Activated naive CD4-positive, alpha-beta T cell treated with anti-CD3 and anti-CD28 coated beads for 36 hours (primary cell): ENCODE measurements around the gene IMP4. TPM values are rescaled to one million over a fixed set of nuclear protein-coding genes. Genes with fewer than 3 reads are reported as not detected.
A peak's percentile ranks its signal among the peaks of the same experiment; 100 is the strongest.

Experiments used
- CTCF ChIA-PET: fragments of 350-600 bp; sonication (Branson Sonifier 250); formaldehyde crosslinking; loops from one replicate; lab custom pipeline; 2021; ENCODE audit warnings: antibody characterized with exemption; lab: Charles Lee
- DNase-seq: peaks from one replicate; pipeline ENCODE4 v3.0.0-alpha.2; 2020
- H3K27ac Mint-ChIP-seq: one replicate; pipeline ENCODE4 v1.8.0; 2021; ENCODE audit warnings: mild to moderate bottlenecking, mixed read lengths
- H3K27me3 Mint-ChIP-seq: one replicate; pipeline ENCODE4 v1.8.0; 2021; ENCODE audit warnings: low read depth, mixed read lengths
- H3K36me3 Mint-ChIP-seq: one replicate; pipeline ENCODE4 v1.8.0; 2021; ENCODE audit warnings: low read depth, mixed read lengths
- H3K4me1 Mint-ChIP-seq: one replicate; pipeline ENCODE4 v1.8.0; 2021; ENCODE audit warnings: low read depth, mixed read lengths
- H3K4me3 Mint-ChIP-seq: one replicate; pipeline ENCODE4 v1.8.0; 2021; ENCODE audit warnings: mild to moderate bottlenecking, moderate library complexity, mixed read lengths
- H3K9me3 Mint-ChIP-seq: one replicate; pipeline ENCODE4 v1.8.0; 2021; ENCODE audit warnings: mixed read lengths
- intact Hi-C: fragments of 100-400 bp; cut with micrococcal nuclease; formaldehyde crosslinking; loops from one replicate; pipeline ENCODE4 v1.15.1; 2023
- total RNA-seq, 2 experiments: library from RNA; stranded (reverse); gene quantifications; one replicate each; pipeline ENCODE4 v1.2.3, GENCODE V29; 2021

The IMP4 gene
- total RNA-seq, 2 experiments from 2014 or later: 120 to 128 TPM

DNA sequence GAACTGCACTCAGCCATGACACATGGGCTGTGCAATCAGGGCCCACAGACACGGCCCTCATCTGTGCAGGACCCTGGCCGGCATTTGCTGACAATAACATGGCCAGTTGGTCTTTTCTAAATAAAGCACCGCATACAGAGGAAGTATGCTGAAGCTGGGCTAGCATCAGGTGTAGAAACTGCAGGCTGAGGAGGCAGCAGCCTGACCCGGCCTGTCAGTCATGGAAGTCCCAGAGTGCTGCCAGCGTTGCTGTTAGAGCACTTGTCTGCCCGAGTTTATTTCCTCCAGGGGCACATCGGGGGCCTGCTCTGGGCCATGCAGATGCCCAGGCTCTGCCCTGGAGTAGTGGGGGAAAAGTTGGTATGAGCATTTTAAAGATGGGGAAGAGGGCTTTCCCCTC lies 9.0 kb downstream of the IMP4 start:
- Mint-ChIP-seq H3K27ac (no peak overlapping the region), H3K4me3 (no peak overlapping the region), H3K36me3 (peaks cover 22% of the 10 kb centered on the region), H3K9me3 (no peaks in the 10 kb centered on the region), H3K4me1 (peaks cover 28% of the 10 kb centered on the region), H3K27me3 (no peaks in the 10 kb centered on the region)
- CTCF ChIA-PET: no interaction called here
- DNase-seq: no peak
- intact Hi-C loops: no loop called here

DNA sequence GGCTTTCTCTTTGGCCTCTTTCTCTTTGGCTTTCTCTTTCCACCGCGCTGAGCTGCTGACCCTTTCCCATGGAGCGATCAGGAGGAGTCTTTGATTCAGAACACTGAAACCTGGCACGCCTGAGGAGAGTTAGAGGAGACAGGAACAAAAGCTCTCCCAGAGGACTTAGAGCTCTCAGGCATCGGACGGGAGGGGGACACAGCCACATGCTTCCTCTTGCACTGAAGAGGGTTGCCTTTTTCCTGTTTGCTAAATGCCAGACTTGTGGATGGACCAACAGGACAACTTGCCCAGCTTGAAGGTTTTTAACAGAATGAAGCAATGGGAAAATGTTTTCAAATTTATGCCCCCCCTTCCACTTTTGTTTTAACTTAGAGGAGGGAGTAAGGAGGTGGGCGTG lies 9.5 kb downstream of the IMP4 start:
- no peaks in the 10 kb centered on the region for H3K27me3 Mint-ChIP-seq
- H3K36me3 Mint-ChIP-seq: peaks cover 17% of the 10 kb centered on the region
- H3K4me1 Mint-ChIP-seq: peaks cover 26% of the 10 kb centered on the region
- CTCF ChIA-PET: no interaction called here
- no peaks in the 10 kb centered on the region for H3K9me3 Mint-ChIP-seq
- intact Hi-C loops: no loop called here
- H3K4me3 Mint-ChIP-seq: no peak overlapping the region
- H3K27ac Mint-ChIP-seq: no peak overlapping the region
- DNase-seq: no peak

DNA sequence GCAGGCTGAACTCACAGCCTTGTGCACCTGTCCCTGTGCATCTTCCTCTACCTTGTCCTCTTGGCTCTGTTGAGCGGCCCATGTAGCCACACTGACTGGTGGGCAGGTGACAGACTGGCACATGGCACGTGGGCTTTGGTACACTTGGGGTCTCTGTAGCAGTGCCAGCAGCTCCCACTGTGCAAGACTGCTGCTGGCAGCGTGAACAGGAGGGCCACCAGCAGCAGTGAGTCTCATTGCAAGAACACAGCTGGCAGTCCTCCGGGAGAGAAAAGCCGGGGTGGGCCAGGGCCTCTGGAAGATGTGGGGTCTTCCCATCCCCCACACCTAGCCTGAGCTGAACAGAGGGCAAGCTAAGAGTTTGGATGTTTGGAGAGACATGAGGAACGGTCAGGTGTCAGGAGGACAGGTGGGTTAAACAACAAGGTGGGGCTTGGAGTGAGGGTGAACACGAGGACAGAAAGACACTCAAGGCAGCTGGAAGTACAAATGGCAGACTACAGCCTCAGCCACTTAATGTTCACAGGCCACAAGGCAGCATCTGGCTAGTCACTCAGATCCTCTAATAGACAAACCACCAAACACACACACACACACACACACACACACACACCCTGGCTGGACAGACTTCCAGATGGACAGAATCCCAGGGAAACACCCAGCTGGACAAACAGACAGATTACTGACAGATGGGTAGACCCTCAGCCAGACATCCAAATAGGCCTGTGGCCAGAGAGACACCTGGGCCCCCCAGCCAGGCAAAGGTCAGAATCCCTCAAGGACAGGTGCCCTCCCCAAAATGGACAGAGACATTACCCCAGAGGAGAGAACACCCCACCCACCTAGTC lies 10.8 kb downstream of the IMP4 start:
- H3K27me3 Mint-ChIP-seq: no peaks in the 10 kb centered on the region
- H3K9me3 Mint-ChIP-seq: no peaks in the 10 kb centered on the region
- intact Hi-C loops: no loop called here
- CTCF ChIA-PET: interaction anchor here (0.6 to 1.3 kb wide), 5 partner anchors 11 to 1329 kb away, joined by 3 to 6 read pairs (median 3); partner anchors contain the start of gene IMP4
- H3K36me3 Mint-ChIP-seq: peaks cover 5% of the 10 kb centered on the region
- peaks cover 14% of the 10 kb centered on the region for H3K4me1 Mint-ChIP-seq
- no peak overlapping the region for H3K27ac Mint-ChIP-seq
- DNase-seq: no peak
- H3K4me3 Mint-ChIP-seq: no peak overlapping the region

DNA sequence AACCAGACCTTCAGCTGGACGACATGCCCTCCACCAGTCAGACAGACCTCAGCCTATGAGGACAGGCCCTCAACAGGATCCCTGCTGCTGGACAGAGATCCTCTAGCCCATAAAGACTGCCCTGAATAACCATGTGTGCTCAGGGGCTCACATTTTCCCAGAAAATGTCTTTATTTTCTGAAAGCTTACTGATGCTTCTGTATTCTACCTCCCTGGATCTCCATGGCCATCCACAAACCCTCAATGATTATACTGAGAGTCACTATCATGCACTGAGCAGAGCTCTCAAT lies 11.4 kb downstream of the IMP4 start:
- no peaks in the 10 kb centered on the region for H3K27me3 Mint-ChIP-seq
- peak overlapping the region; percentile 26 for H3K4me3 Mint-ChIP-seq
- H3K36me3 Mint-ChIP-seq: peaks cover 4% of the 10 kb centered on the region
- H3K27ac Mint-ChIP-seq: no peak overlapping the region
- peaks cover 10% of the 10 kb centered on the region for H3K4me1 Mint-ChIP-seq
- CTCF ChIA-PET: interaction anchor here (0.6 to 1.3 kb wide), 5 partner anchors 12 to 1328 kb away, joined by 3 to 6 read pairs (median 3); partner anchors contain the start of gene IMP4
- DNase-seq: no peak
- intact Hi-C loops: no loop called here
- no peaks in the 10 kb centered on the region for H3K9me3 Mint-ChIP-seq

DNA sequence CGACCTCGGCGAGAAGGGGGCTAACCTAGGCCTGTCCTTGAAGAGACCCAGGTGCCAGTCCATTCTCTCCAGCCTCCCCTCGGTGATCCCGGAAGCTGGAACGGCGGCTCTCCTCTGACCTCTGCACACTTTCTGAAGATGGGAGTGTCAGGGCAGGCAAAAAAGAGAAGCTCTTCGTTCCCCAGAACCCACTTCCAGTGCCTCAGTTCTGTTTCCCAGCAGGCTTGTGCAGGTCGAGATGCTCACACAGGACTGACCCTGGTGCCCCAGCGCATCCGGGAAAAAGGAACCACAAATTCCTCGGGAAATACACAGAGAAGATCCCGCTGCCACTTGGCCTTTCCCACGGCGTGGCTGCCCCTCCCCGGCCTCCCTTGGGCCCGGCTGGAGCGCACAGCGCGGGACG lies 12.5 kb downstream of the IMP4 start:
- CTCF ChIA-PET: interaction anchor here (1.4 kb wide), 1 partner anchor 11 kb away, joined by 5 read pairs; no protein-coding TSS in a partner anchor
- H3K27ac Mint-ChIP-seq: no peak overlapping the region

DNA sequence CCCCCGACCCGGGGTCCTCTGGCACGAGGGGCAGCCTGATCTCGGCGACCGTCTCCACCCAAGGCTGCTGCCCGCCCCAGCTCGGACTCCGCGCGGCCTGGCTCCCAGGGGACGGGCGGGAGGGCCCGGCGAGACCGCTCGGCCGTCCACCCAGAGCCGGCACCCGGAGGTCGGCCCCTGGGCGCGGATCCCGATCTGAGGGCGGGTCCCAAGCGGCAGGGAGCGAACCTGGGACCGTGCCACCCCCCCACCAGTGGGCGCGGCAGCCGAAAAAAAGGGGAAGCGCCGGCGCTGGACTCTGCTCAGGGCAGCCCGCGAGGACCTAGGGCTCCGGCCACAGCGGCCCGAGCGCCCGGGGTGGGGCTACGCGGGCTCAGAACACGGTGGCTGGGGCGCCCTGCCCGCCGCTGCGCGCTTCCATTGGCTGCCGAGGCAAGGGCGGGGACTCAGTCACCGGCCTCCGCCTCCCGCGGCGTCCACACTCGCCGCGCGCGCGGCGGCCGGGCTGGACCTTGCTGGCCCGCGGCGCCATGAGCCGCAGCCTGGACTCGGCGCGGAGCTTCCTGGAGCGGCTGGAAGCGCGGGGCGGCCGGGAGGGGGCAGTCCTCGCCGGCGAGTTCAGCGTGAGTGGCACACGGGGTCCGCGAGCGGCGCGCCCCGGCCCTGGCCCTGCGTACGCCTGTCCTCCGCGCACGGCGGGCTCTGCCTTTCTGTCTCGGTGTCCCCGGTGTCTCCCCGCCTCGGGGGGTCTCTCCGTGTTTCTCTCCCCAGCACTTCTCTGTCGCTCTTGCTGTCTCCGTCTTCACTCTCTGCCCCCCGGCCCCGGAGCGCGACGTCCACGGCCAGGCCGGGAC lies 13.1 kb downstream of the IMP4 start, which contains the start of gene PTPN18:
Gene PTPN18 (plus strand): TSS at position 479 of the 854 bp plus-strand sequence. CDS start 52 bp downstream, at position 531.
- CTCF ChIA-PET: interaction anchor here (0.6 to 1.4 kb wide), 3 partner anchors 8 to 13 kb away, joined by 3 to 5 read pairs (median 3); partner anchors contain the start of gene IMP4
- Mint-ChIP-seq H3K27ac (no peak within 1 kb of the TSS), H3K9me3 (no peaks in the 10 kb centered on the region), H3K36me3 (peaks cover 5% of the 10 kb centered on the region), H3K4me3 (peak within 1 kb of the TSS; percentile 74), H3K27me3 (no peaks in the 10 kb centered on the region), H3K4me1 (peaks cover 5% of the 10 kb centered on the region)
- intact Hi-C loops: loop anchor here (1.0 to 5.0 kb wide), 3 partner anchors 14 to 36 kb away; partner anchors contain the start of gene IMP4
- DNase-seq: peak; percentile 54

More for the DNA sequence above, 12.5 kb downstream of the IMP4 start:
- Mint-ChIP-seq H3K36me3 (peaks cover 5% of the 10 kb centered on the region), H3K4me3 (peak overlapping the region; percentile 74), H3K4me1 (peaks cover 6% of the 10 kb centered on the region), H3K27me3 (no peaks in the 10 kb centered on the region), H3K9me3 (no peaks in the 10 kb centered on the region)
- intact Hi-C loops: loop anchor here (1.0 to 5.0 kb wide), 2 partner anchors 13 to 37 kb away; partner anchors contain the start of gene IMP4
- no peak for DNase-seq

DNA sequence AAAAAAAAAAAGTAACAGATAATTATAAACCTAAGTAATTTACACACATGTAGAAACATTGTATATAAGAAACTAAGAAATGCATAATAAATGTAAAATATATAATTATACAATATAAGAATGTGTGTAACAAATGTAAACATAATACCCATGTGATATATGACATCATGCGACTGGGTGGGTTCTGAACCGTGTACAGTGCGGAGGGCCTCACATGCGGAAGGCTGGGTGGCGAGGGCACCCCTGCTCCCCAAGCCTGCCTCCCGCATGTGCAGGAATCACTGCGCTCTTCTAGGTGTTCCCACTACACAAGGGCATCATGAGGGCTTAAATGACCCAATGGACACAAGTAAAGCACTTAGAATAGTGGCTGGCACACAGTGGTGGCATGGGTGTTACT lies 15.2 kb downstream of the IMP4 start:
- DNase-seq: no peak

DNA sequence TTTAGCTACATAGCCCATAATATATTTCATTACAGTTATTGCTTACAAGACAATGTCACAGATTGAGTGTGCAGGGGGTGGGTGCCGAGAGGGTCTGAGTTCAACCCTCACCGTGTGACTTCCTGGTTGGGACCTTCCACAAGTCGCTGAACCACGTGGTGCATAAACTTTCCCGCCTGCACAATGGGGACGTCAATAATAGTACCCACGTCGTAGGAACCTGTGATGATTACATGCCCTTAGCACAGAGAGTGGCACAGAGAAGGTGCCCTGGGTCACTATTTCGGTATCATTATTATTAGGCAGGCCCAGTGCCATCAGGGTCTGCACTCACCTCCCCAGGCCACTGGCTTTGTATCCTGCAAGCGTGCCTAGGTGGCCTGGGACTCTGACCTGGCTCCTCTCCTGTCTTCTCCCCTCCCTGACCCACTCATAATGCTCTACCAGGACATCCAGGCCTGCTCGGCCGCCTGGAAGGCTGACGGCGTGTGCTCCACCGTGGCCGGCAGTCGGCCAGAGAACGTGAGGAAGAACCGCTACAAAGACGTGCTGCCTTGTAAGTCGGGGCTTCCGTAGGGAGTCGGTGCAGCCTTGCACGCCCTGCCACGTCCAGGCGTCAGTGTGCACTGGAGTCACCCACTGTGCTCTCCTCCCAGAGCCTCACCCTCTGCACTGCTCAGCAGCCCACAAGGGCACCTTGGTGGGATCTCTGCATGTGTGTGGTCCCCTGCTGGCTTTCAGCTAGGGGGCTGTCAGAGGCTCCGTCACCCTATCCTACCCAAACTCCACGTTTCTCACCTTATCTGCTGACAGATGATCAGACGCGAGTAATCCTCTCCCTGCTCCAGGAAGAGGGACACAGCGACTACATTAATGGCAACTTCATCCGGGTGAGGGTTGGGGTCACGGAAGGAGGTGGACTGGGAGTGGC lies 16.0 kb downstream of the IMP4 start:
- DNase-seq: no peak
- H3K27ac Mint-ChIP-seq: no peak overlapping the region
- H3K9me3 Mint-ChIP-seq: no peaks in the 10 kb centered on the region
- H3K4me1 Mint-ChIP-seq: peaks cover 2% of the 10 kb centered on the region
- H3K36me3 Mint-ChIP-seq: peaks cover 3% of the 10 kb centered on the region
- no peaks in the 10 kb centered on the region for H3K27me3 Mint-ChIP-seq
- intact Hi-C loops: loop anchor here (5.0 kb wide), 1 partner anchor 34 kb away; no protein-coding TSS in a partner anchor
- CTCF ChIA-PET: no interaction called here
- H3K4me3 Mint-ChIP-seq: no peak overlapping the region

More for the DNA sequence above, 15.2 kb downstream of the IMP4 start:
- CTCF ChIA-PET: no interaction called here
- Mint-ChIP-seq H3K36me3 (peaks cover 3% of the 10 kb centered on the region), H3K9me3 (no peaks in the 10 kb centered on the region), H3K4me1 (peaks cover 2% of the 10 kb centered on the region), H3K27ac (no peak overlapping the region), H3K27me3 (no peaks in the 10 kb centered on the region), H3K4me3 (no peak overlapping the region)
- intact Hi-C loops: loop anchor here (5.0 kb wide), 1 partner anchor 34 kb away; no protein-coding TSS in a partner anchor

DNA sequence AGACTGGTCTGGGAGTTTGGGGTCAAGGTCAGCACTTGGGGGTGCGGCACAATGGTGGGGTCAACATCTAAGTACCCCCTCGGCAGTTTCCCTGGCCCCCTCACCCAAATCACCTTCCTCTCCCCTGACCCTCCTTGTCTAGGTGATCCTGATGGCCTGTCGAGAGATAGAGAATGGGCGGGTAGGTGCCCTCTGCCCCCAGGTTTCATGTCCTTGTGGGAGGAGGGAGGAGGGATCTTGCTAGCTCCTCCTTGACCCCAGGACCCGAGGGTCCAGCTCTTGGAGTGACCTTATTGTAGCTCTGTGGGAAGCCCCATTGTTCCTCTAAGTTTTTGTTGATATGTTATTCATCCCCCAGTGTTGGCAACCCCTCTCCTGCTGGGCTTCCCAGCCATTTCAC lies 16.8 kb downstream of the IMP4 start:
- Mint-ChIP-seq H3K27ac (no peak overlapping the region), H3K9me3 (no peaks in the 10 kb centered on the region), H3K27me3 (no peaks in the 10 kb centered on the region), H3K4me3 (no peak overlapping the region), H3K4me1 (peaks cover 2% of the 10 kb centered on the region), H3K36me3 (peaks cover 3% of the 10 kb centered on the region)
- CTCF ChIA-PET: no interaction called here
- DNase-seq: no peak
- intact Hi-C loops: loop anchor here (5.0 kb wide), 1 partner anchor 33 kb away; no protein-coding TSS in a partner anchor

DNA sequence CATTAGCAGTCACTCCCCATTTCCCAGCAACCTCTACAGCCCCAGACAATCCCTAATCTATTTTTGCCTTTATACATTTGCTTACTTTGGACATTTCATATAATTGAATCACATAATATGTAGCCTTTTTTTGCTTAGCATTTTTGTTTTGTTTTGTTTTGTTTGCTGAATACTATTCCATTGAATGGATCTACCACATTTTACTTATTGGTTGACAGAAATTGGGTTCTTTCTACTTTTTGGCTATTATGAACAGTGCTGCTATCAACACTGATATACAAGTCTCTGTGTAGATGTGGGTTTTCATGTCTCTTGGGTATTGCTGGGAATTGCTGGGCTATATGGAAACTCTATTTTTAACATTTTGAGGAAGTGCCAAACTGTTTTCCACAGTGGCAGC lies 20.8 kb downstream of the IMP4 start:
- Mint-ChIP-seq H3K4me3 (no peak overlapping the region), H3K9me3 (no peaks in the 10 kb centered on the region), H3K27ac (no peak overlapping the region), H3K4me1 (no peaks in the 10 kb centered on the region), H3K27me3 (no peaks in the 10 kb centered on the region), H3K36me3 (peaks cover 3% of the 10 kb centered on the region)
- CTCF ChIA-PET: no interaction called here
- intact Hi-C loops: no loop called here
- DNase-seq: no peak

DNA sequence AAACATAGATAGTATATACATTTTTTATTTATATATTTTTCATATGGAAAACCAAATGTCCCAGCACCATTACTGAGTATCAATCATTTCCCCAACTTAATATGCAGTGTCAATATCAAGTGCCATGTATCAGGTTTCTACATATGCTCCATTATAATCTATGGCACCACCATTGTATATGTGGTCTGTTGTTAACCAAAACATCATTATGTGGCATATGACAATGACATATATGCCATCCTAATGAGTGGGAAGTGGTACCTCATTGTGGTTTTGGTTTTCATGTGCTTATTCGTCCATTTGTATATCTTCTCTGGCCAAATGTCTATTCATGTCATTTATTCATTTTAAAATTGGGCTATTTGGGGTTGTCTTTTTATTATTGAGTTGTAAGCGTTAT lies 22.4 kb downstream of the IMP4 start:
- Mint-ChIP-seq H3K27me3 (no peaks in the 10 kb centered on the region), H3K9me3 (no peaks in the 10 kb centered on the region), H3K36me3 (no peaks in the 10 kb centered on the region), H3K4me1 (peaks cover 3% of the 10 kb centered on the region), H3K4me3 (no peak overlapping the region), H3K27ac (no peak overlapping the region)
- DNase-seq: no peak
- CTCF ChIA-PET: no interaction called here
- intact Hi-C loops: no loop called here
